Midbrain (tissue), 1 donor: Measurements from ENCODE around the gene KLB.
"Not testable (repeated sequence)": the region's sequence is repeated elsewhere in the genome, so short reads cannot be mapped to it uniquely, and the experiment has no call there.

ENCODE experiments used
- DNase-seq: peaks from one replicate; lab custom pipeline; 2025; lab: John Stamatoyannopoulos, UW

The KLB gene

DNA sequence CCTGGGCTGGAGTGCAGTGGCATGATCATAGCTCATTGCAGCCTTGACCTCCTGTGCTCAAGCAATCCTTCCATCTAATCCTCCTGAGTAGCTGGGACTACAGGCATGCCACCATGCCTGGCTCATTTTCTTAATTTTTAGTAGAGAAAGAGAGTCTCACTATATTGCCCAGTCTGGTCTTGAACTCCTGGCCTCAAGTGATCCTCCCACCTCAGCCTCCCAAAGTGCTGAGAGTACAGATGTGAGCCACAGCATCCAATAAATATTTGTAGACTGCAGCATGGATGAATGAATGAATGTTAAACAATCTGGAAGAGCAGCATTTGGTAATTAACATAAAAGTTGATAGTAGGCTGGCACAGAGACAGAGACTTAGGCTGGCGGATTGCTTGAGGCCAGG is 20.0 kb downstream of the KLB start:
- DNase-seq, result no peak

DNA sequence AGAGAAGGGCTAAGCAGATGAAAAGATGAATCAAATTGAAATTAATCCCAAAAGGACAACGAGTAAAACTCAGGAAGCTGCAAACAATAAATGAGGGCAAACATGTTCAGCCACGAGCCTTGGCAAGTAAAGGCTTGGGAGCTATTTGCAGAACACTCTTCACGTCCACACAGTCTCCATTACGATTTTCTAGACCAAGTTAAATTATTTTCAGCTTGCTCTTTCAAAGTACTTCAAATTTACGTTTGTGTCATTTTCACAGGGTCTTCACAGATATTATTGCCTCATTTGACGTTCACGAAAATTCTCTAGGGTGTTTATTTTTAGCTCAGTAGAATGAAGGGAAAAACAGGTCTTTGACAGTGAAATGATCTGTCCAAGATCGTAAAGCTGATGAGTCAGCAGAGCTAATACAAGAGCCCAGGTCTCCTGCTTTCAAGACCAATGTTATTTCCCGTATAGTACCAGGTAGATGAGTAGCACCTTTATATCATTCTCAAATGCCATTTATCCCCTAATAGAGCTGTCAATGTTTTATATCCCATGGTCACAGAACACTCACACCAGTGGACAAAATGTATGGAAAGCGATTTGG is 20.9 kb downstream of the KLB start:
- no peak for DNase-seq

DNA sequence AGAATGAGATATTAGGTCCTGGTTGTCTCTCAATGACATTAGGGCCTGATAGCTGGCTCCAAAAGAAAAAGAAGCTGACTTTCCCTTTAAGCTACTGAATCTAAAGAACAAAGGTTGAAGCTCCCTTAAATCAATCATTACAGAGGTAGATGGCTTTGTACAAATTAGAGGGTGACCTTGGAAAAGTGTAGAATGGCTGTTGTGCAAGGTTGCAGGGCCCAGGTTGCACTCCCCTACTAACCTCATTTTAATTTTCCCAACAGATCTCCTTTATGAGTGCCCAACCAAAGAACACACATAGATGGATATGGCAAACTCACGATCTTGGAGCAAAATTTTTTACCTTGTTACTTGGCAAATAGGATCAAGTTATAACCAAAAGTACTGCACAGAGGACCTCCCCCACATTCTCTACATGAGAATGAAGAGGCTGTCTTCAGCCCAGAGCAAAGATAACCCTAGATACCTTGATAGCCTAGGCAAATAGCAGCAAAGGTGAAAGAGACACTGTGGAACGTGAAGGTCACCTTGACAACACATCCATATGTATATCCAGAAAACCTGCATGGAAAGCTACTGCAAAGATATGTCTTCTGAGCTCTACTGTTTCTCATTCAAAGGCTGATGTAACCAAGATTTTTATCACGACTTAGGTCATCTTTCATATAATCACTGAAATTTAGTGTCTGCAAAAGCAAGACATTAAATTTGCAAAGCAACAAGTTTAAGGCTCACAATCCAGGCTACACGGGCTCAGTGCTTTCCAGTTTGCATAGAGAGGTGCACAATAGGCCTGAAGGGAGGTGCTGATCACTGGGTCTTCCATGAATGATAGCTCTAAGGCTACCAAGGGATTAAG is 23.0 kb downstream of the KLB start:
- no peak for DNase-seq

DNA sequence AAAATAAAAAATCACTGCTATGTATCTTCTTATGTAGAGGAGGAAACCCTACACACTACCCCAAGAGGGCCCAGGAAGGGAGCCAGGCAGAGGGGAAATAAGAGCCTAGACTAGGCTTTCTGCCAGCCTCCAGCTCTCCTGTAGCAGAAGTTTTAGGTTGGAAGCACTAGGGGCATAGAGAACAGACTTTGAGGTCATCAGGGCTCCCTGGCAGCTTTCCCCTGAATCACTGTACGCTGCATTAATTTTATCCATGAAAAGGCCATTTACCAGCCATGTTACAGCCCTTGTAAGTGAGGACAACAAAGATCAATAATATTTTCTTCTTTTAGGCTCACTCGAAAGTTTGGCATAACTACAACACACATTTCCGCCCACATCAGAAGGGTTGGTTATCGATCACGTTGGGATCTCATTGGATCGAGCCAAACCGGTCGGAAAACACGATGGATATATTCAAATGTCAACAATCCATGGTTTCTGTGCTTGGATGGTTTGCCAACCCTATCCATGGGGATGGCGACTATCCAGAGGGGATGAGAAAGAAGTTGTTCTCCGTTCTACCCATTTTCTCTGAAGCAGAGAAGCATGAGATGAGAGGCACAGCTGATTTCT is 27.3 kb downstream of the KLB start:
- DNase-seq, result no peak

DNA sequence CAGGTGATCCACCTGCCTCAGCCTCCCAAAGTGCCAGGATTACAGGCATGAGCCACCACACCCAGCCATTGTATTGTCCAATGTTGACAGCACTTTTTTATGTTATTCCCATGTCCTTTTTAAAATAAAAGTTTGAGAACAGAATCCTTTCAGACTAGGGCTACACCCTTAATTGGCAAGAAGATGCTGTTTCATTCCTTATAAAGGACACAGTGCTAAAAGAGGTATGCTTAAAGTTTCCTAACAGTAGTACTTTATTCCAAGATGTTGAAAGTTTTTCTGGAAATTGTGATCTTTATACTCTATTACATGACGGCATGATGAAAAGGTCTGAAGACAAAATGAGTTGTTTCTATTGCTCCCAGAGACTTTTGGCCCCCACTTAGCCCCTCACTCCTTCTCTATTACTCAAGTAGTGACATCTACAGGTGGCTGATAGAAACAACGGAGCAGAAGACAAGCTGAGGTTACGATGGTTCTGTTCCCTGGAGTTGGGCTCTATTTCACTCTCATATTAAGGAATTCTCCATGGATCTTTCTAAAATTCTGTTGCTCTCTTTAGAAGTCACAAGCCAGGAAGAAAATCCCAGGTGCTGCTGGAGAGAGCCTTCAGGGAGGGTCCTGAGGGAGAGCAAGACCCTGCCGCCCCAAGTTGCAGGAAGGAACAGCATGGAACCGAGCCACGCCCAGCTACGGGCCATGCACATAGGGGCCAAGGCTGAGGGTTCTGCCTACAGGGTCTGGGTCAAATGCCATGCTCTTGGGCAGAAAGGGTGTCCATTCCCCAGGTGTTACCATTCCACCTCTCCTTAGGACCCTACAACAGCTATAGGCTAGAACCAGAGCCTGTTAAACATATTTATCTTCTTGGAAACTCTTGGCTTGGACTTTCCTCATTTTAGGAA is 29.2 kb downstream of the KLB start:
- DNase-seq, result no peak

DNA sequence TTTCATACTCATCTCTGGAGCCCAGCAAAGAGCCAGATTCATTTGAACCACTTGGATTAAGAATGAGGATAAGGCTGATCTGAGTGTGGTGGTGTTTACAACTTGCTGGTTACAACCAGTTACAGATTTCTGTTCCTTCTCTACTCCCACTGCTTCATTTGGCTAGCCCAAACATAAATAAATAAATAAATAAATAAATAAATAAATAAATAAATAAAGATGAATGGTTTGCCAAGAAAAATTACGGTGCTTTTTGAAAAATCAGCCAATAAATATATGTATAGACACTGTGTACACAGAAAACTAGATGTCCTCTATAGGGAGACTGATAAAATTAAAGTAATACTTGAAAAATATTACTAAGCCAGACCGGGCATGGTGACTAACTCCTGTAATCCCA is 34.9 kb downstream of the KLB start:
- no peak for DNase-seq

DNA sequence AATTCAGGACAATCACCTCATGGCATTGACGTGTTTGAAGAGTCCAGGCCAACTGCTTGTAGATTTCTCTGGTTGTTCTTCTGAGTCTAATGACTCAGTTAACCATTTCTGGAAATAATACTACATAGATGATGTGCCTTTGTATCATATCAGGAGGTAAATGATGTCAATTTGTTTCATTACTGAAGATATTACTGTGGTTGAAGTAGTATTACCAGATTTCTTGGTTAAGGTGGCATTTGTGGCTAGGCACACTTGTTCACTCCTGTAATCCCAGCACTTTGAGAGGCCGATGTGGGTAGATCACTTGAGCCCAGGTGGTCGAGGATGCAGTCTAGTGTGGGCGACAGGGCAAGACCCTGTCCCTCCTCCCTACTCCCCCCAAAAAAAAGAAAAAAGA is 36.3 kb downstream of the KLB start:
- DNase-seq, result no peak

DNA sequence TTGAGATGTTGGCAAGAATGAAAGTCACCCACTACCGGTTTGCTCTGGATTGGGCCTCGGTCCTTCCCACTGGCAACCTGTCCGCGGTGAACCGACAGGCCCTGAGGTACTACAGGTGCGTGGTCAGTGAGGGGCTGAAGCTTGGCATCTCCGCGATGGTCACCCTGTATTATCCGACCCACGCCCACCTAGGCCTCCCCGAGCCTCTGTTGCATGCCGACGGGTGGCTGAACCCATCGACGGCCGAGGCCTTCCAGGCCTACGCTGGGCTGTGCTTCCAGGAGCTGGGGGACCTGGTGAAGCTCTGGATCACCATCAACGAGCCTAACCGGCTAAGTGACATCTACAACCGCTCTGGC is 39.7 kb downstream of the KLB start:
- DNase-seq, result no peak

DNA sequence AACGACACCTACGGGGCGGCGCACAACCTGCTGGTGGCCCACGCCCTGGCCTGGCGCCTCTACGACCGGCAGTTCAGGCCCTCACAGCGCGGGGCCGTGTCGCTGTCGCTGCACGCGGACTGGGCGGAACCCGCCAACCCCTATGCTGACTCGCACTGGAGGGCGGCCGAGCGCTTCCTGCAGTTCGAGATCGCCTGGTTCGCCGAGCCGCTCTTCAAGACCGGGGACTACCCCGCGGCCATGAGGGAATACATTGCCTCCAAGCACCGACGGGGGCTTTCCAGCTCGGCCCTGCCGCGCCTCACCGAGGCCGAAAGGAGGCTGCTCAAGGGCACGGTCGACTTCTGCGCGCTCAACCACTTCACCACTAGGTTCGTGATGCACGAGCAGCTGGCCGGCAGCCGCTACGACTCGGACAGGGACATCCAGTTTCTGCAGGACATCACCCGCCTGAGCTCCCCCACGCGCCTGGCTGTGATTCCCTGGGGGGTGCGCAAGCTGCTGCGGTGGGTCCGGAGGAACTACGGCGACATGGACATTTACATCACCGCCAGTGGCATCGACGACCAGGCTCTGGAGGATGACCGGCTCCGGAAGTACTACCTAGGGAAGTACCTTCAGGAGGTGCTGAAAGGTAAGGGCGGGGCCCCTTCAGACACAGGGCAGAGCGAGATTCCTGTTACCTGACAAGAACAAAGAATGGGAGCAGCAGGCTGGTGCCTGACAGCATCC is 40.3 kb downstream of the KLB start:
- no peak for DNase-seq

DNA sequence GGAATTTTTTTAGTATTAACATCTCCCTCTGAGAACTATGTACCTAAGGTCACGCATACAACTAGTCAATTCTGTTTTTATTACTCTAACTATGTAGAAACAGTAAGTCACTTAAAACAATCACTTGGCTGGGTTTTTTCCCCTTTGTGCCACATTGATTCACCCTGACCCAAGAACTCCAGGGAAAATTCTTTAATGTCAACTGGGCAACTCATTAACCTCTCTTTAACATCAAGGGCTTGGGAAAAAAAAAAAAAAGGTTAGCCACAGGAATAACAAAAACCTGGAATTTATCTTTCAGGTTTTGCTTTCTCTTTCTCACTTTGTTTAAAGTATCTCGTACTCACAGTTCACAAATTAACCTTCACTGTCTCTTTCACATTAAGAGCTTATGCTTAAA is 43.9 kb downstream of the KLB start:
- DNase-seq, result no peak

DNA sequence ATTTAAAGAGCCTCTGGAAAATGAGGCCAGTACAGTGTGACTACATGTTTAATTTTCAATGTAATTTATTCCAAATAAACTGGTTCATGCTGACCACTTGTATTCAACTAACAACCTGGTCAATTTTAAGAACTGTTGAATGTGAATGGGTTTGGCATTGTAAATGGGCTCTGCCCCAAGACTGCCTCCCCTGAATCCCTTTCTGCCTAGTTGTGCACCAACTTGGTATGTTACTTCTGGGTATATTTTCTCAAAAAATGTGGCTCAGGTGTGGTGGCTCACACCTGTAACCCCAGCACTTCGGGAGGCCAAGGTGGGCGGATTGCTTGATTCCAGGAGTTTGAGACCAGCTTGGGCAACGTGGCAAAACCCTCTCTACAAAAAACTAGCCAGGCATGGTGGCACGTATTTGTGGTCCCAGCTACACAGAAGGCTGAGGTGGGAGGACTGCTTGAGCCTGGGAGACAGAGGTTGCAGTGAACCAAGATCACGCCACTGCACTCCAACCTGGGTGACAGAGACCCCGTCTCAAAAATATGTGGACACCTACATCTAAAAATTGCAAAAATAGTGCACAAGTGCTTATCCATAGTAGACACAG is 44.8 kb downstream of the KLB start:
- no peak for DNase-seq

DNA sequence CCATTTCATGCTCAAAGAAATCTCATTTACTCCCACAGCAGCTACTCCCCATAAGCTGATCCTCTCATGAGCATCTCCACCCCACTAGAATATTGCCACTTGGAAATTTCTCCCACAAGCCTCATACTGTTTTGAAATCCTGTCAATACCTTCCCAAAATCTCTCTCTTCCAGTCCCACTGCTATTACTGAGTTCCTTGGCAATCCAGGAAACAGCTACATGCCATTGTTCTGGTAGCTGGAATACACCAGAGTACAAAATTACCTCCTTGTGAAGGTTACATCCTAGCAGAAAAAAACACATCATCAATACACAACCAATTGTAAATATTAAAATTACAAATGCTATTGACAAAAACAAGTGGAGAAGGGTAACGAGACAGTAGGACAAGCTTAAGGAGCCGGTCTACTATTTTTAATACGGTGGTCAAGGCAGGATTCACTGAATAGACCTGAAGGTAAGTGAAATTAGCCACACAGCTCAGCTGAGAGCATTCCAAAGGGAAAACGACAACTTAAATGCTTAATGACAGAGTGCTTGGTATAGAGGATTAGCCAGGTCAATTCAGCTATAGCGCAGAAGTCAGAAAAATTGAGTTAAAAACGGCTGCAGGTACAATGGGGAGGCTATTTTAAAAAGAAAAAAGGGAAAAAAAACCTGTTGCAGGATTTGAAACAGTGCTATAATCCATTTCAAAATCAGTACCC is 45.6 kb downstream of the KLB start:
- no peak for DNase-seq

DNA sequence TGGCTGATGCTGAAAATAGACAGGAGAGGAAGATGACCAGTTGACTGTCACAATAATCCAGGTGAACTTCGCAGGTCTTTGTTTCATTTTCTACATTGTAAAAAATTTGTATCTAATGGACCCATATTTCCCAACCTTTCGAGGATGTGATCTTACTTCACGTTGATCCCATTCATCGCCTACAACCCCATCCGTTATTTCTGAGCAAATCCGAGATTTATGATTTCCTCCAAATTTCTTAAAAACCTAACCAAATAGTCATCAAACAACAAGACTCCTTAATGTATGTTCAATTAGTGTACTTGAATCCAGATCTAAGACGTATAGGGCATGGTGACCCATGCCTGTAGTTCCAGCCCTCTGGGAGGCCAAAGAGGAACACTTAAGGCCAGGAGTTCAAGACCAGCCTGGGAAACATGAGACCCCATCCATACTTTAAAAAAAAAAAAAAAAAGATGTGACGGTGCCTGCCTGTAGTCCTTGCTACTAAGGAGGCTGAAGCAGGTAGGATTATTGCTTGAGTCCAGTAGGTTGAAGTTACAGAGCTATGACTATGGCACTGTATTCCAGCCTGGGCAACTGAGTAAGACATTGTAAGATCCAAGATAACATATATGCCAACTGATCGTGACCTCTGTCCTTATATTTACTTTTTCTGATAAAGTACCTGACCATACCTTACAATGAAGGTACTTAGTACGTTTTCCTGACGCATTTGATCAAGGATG is 46.3 kb downstream of the KLB start:
- DNase-seq, result no peak

DNA sequence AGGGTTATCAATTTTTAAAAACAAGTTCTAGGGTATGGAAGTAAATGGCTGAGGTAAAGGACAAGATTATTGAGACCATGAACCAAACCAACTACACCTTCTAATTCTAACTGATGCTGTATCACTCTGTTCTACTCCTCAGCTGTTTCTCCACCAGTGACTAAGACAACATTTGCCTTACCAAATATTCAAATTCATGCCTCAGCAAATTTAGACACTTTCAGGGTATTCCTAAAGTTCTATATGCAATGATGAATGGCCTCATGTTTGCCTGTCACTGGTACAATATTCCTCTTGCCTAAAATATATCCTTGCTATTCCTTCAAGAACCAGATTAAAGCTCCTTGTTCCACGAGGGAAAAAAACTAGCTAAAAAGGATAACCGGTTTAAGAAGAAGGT is 47.0 kb downstream of the KLB start:
- DNase-seq, result no peak

DNA sequence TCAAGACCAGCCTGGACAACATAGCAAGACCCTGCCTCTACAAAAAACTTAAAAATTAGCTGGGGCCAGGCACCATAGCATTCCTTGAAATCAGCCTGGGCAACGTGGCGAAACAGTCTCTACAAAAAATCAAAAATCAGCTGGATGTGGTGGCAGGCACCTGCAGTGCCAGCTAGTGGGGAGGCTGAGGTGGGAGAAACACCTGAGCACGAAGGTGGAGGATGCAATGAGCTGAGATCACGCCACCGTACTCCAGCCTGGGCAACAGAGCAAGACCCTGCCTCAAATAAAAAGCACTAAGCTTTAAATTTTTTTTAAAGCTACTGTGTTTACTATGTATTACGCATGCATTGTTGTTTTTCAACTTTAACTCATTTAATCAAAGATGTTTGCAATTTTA is 48.8 kb downstream of the KLB start:
- no peak for DNase-seq

DNA sequence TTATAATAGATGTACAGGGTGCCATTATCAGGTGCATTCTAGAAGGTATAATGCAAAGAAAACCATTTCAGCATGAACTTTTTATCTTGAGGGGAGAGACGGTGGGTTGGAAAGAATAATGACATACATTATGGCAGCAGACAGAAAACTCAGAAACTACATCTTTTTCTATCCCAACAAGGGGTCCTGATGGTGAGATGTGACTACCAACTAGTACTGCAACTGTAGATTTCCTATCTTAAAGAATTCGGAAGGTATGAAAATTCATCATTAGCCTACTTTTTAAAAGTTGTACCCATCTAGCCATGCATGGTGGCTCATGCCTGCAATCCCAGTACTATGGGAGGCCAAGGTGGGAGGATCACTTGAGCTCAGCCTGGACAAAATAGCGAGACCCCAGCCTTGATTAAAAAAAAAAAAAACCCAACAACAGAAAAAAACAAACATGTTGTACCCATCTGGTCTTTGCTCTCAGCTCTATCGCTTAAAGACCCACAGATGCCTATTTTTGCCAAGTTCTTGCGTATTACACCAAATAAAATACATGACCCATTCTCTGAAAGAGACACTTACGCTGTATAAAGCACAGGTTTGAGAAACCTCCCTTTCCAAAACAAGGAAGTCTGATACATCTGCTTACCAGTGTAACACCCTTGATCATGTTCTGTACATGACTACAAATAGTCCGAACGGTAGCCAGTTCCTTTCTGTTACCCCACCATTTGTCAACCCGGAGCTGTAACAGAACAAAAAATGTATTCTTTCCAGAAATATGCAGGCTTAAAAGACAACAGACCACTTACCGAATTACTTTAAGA is 50.4 kb downstream of the KLB start:
- DNase-seq, result no peak

DNA sequence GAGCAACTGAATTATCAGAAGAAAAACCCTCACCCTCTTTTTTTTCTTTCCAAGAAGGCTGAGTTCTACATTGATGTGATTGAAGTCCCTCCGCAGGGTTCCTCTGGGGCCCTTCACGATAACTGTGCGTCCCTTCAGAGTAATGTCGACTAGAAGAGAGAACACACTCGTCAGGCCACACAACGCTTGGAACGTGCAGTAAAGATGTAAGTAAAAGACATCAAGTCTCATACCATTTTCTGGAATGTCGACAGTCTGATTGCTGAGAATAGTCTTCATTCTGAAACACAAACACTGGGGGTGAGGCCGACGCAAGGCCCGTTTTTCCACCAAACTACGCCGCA is 51.4 kb downstream of the KLB start:
- not testable (repeated sequence) for DNase-seq

DNA sequence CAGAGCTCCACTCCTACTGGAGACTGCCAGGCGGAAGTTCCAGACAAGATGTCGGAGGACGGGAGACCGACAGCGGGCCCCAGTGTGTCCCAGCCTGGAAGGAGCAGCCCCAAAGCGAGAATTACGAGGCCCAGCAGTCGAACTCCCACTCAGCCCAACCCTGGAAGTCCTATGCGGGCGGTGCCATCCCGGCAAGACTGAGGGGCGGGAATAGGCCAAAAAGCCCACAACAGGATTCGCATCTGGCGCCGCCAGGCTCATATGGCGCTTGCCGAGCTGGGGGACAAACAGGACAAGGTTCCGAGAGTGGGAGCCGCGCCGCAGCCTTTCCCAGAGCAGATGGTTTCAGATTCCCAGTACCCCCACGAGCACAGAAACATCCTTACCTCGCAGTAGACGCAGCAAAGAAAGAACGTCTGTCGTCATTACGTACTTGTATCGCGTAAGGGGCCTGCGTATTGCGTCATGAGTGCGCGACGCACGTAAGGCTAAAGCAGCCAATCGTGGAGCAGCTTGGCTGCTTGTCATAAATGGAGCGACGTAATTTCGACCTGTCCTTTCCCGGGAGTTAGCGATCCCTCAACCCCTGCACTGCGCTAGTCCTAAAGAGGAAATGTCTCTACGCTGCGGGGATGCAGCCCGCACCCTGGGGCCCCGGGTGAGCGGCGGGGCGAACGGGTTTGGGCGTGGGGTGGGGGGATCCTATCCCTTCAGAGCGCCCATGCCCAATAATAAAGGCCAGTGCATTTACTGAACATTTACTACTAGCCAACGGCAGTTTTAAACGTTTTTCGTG is 52.0 kb downstream of the KLB start, which contains the start of the genes LIAS and RPL9:
LIAS (plus strand) TSS at position 552 of the 796 bp plus-strand sequence; CDS start at position 614, 62 bp downstream.
RPL9 (minus strand) TSS at position 418 of the 796 bp plus-strand sequence. CDS start 483 bp downstream, outside the sequence.
- peak; percentile 95 for DNase-seq
